ENCODE results near the gene GABBR2.
A peak's percentile ranks its signal among the peaks of the same experiment; 100 is the strongest.

Gene GABBR2

GRCh38 chr9:98627296-98627695, 81.4 kb downstream of the GABBR2 start:
- no peak for DNase-seq

- DNase-seq = no peak
These were observed 83.0 kb downstream of the GABBR2 start for GRCh38 chr9:98625728-98626127.

GRCh38 chr9:98619788-98620187, 88.9 kb downstream of the GABBR2 start:
- no peak for DNase-seq

GRCh38 chr9:98615633-98616032, 93.1 kb downstream of the GABBR2 start:
- DNase-seq = no peak

GRCh38 chr9:98614941-98615340, 93.8 kb downstream of the GABBR2 start:
- DNase-seq = no peak

GRCh38 chr9:98612061-98612752, 96.5 kb downstream of the GABBR2 start:
- DNase-seq = no peak

- no peak for DNase-seq
These were observed 97.4 kb downstream of the GABBR2 start for GRCh38 chr9:98611319-98611718.

- DNase-seq = no peak
These were observed 98.0 kb downstream of the GABBR2 start for GRCh38 chr9:98610711-98611110.

- peak in 1 of 14 donors; percentile 39 for DNase-seq
These were observed 98.5 kb downstream of the GABBR2 start for GRCh38 chr9:98610211-98610610.

GRCh38 chr9:98609646-98610045, 99.1 kb downstream of the GABBR2 start:
- no peak for DNase-seq

- no peak for DNase-seq
These were observed 100.9 kb downstream of the GABBR2 start for GRCh38 chr9:98607787-98608186.

- no peak for DNase-seq
These were observed 101.6 kb downstream of the GABBR2 start for GRCh38 chr9:98607152-98607551.

- no peak for DNase-seq
These were observed 102.0 kb downstream of the GABBR2 start for GRCh38 chr9:98606730-98607129.

GRCh38 chr9:98605116-98605515, 103.6 kb downstream of the GABBR2 start:
- no peak for DNase-seq

- DNase-seq = peak in 1 of 14 donors; percentile 69
These were observed 104.8 kb downstream of the GABBR2 start for GRCh38 chr9:98603821-98604383.

GRCh38 chr9:98602839-98603500, 105.8 kb downstream of the GABBR2 start:
- no peak for DNase-seq

GRCh38 chr9:98600631-98601030, 108.1 kb downstream of the GABBR2 start:
- DNase-seq = peak in 1 of 14 donors; percentile 49

- DNase-seq = no peak
These were observed 109.0 kb downstream of the GABBR2 start for GRCh38 chr9:98599566-98600216.

- DNase-seq = no peak
These were observed 109.9 kb downstream of the GABBR2 start for GRCh38 chr9:98598861-98599260.

GRCh38 chr9:98597236-98597771, 111.4 kb downstream of the GABBR2 start:
- peak in 1 of 14 donors; percentile 51 for DNase-seq

GRCh38 chr9:98596486-98596885, 112.2 kb downstream of the GABBR2 start:
- no peak for DNase-seq

- peak in 1 of 14 donors; percentile 58 for DNase-seq
These were observed 114.1 kb downstream of the GABBR2 start for GRCh38 chr9:98594546-98595160.
